HL-60 (cell line): ENCODE results near the gene KDM8.

Experiments used
- CTCF ChIP-seq: IDR thresholded peaks from one replicate; pipeline ENCODE4 v1.5.1; 2011; ENCODE audit warnings: low read length, control low read depth, inconsistent platforms; ENCODE audit not compliant: insufficient read depth
- GABPA ChIP-seq: IDR thresholded peaks from 2 replicates; pipeline ENCODE4 v1.6.1; 2012; ENCODE audit warnings: low read depth
- POLR2AphosphoS5 ChIP-seq: IDR thresholded peaks from 2 replicates; pipeline ENCODE4 v1.6.1; 2012; ENCODE audit warnings: low read depth
- SPI1 ChIP-seq: IDR thresholded peaks from 2 replicates; pipeline ENCODE4 v1.6.1; 2012; ENCODE audit warnings: low read depth, mild to moderate bottlenecking, borderline replicate concordance
- TF ChIP-seq, protein P1 (sequence below): IDR thresholded peaks from 2 replicates; pipeline ENCODE4 v1.6.1; 2012; ENCODE audit warnings: low read depth; ENCODE audit not compliant: insufficient replicate concordance

DNA sequence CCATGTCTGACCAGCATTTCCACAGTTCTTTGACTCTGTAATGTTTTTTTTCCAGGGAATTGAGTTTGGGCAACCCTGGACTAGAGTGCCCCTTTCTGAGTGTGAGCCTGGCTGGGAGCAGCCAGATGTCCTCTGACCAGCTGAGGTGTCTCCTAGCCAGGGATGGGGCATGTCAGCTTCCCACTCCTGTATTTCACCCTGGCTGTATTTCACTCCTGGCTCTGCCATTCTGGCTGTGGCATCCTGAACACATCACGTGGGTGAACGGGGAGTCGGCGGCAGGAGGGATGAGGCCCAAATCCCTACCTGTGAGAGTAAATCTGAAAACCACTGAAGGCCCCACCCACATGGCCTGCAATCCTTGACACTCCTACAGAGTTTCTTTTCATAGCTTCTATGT lies 31.3 kb downstream of the KDM8 start:
- no peak for TF ChIP-seq CTCF
- no peak for TF ChIP-seq POLR2AphosphoS5
- TF ChIP-seq GABPA = no peak
- TF ChIP-seq SPI1 = no peak
- TF ChIP-seq, protein P1, sequence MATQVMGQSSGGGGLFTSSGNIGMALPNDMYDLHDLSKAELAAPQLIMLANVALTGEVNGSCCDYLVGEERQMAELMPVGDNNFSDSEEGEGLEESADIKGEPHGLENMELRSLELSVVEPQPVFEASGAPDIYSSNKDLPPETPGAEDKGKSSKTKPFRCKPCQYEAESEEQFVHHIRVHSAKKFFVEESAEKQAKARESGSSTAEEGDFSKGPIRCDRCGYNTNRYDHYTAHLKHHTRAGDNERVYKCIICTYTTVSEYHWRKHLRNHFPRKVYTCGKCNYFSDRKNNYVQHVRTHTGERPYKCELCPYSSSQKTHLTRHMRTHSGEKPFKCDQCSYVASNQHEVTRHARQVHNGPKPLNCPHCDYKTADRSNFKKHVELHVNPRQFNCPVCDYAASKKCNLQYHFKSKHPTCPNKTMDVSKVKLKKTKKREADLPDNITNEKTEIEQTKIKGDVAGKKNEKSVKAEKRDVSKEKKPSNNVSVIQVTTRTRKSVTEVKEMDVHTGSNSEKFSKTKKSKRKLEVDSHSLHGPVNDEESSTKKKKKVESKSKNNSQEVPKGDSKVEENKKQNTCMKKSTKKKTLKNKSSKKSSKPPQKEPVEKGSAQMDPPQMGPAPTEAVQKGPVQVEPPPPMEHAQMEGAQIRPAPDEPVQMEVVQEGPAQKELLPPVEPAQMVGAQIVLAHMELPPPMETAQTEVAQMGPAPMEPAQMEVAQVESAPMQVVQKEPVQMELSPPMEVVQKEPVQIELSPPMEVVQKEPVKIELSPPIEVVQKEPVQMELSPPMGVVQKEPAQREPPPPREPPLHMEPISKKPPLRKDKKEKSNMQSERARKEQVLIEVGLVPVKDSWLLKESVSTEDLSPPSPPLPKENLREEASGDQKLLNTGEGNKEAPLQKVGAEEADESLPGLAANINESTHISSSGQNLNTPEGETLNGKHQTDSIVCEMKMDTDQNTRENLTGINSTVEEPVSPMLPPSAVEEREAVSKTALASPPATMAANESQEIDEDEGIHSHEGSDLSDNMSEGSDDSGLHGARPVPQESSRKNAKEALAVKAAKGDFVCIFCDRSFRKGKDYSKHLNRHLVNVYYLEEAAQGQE = no peak
